Left cardiac atrium (tissue), 4 donors: ENCODE results near the gene CC2D1A. TPM values are rescaled to one million over a fixed set of nuclear protein-coding genes. Genes with fewer than 3 reads are reported as not detected.
"Not testable (repeated sequence)": the region's sequence is repeated elsewhere in the genome, so short reads cannot be mapped to it uniquely, and the experiment has no call there.

ENCODE experiments used
- ATAC-seq, 2 donors: fragments of 200-7000 bp; cut with Tn5 transposase; one replicate each; pipeline ENCODE4 v1.9.1; 2020; ENCODE audit warnings: mild to moderate bottlenecking in 2 of 2, moderate library complexity in 2 of 2
- DNase-seq: peaks from one replicate; pipeline ENCODE4 v3.0.0-alpha.2; 2020
- intact Hi-C, 2 donors: fragments of 100-400 bp; cut with DNase I; formaldehyde crosslinking; loops; one replicate each; pipeline versions ENCODE4 v1.14.1 to v1.15.1; 2022 to 2023
- microRNA-seq, 2 donors: library from miRNA; unstranded; fragments of <30 nt; microRNA quantifications; one replicate each; pipeline ENCODE4 v1.2.0, GENCODE V29; 2020
- total RNA-seq, 2 donors: library from RNA; stranded (reverse); fragmentation: NEBNext Ultra II Directional; extraction: Animal tissue kit (Norgen Biotek cat#: 25700); gene quantifications; one replicate each; pipeline ENCODE4 v1.2.1, GENCODE V29; 2021
- donor health status: DM: no; HTN: yes; CAD: no.
- donor health status: DM: no; HTN: yes; CAD: no; lungs with severe emphysema.
- donor health status: DM: yes; HTN: yes; CAD: no.
- donor health status: Dilated cardiomyopathy.

The CC2D1A gene
- total RNA-seq, 2 donors from 2014 or later: 19.4 to 20.5 TPM

- no peak for ATAC-seq
- no peak for DNase-seq
- intact Hi-C loops: no loop called here
Measured at GRCh38 chr19:13968383-13968935, 62.5 kb downstream of the CC2D1A start.

- ATAC-seq (no peak), DNase-seq (no peak)
- intact Hi-C loops: no loop called here
Measured at GRCh38 chr19:13968999-13969398, 63.0 kb downstream of the CC2D1A start.

GRCh38 chr19:13969897-13970296, 63.9 kb downstream of the CC2D1A start:
- DNase-seq: no peak
- intact Hi-C loops: no loop called here

DNA sequence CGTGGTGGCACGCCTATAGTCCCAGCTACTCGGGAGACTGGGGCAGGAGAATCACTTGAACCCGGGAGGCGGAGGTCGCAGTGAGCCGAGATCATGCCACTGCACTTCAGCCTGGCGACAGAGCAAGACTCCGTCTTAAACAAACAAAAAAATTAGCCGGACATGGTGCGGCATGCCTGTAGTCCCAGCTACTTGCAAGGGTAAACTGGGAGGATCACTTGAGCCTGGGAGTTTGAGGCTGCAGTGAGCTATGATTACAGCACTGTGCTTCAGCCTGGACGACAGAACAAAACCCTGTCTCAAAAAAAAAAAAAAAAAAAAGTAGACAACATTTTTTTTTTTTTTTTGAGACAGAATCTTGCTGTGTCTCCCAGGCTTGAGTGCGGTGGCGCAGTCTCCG, 65.9 kb downstream of the CC2D1A start:
- DNase-seq, ATAC-seq, intact Hi-C loops: not testable (repeated sequence)

More at GRCh38 chr19:13969897-13970296, 63.9 kb downstream of the CC2D1A start:
- no peak for ATAC-seq

- no peak for ATAC-seq
- intact Hi-C loops: no loop called here
- DNase-seq: no peak
Measured at GRCh38 chr19:13972368-13973155, 66.6 kb downstream of the CC2D1A start.

DNA sequence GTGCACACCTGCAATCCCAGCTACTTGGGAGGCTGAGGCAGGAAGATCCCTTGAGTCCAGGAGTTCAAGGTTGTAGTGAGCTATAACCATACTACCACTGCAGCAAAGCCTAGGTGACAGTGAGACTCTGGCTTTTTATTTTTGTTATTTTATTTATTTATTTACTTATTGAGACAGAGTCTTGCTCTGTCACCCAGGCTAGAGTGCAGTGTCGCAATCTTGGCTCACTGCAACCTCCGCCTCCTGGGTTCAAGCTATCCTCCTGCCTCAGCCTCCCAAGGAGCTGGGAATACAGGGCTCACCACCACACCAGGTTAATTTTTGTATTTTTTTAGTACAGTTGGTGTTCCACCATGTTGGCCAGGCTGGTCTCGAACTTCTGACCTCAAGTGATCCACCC, 67.5 kb downstream of the CC2D1A start:
- ATAC-seq, intact Hi-C loops, DNase-seq: not testable (repeated sequence)

DNA sequence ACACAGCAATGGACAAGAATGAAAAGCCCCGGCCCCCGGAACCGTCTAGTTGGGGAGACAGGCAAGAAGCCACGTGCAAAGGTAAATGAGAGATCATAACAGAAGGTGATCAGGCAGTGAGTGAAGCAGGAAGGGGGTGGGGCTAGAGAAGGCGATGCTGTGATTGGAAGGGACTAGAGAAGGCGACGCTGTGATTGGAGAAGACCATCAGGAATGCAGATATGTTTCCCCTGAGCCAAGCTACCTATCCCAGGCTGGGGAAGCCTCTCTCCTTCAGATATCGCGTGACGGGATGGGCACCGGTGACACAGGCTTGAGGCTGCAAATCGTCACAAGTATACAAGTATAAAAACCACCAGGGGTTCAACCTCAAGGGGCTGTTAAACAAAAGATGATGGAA, 68.1 kb downstream of the CC2D1A start:
- DNase-seq (no peak), ATAC-seq (no peak)
- intact Hi-C loops: no loop called here

- no peak for DNase-seq
- intact Hi-C loops: no loop called here
- ATAC-seq: peak in 1 of 2 donors; percentile 16
Measured at GRCh38 chr19:13975870-13976269, 69.9 kb downstream of the CC2D1A start.

DNA sequence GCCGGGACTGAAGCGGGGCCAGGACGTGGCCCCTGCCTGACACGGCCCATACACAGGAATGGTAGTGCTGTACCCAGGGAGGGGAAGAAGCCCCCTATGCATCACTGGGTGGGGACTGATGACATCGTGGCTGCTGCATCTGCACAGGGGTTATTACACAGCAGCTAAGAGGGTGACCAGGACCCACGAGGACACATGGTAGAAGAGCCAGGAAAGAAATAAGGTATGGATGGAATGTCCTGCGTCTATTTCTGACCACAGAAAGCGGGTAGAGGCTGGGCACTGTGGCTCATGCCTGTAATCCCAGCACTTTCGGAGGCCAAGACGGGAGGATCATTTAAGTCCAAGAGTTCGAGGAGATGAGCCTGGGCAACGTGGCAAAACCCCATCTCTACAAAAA, 70.4 kb downstream of the CC2D1A start:
- ATAC-seq: peak in 1 of 2 donors; percentile 4
- DNase-seq: no peak
- intact Hi-C loops: no loop called here

- ATAC-seq (no peak), DNase-seq (no peak)
- intact Hi-C loops: no loop called here
Measured at GRCh38 chr19:13977803-13978202, 71.8 kb downstream of the CC2D1A start.

- intact Hi-C loops: no loop called here
- peak; percentile 90 to 93 for ATAC-seq
Measured at GRCh38 chr19:13978351-13979243, 72.6 kb downstream of the CC2D1A start.

GRCh38 chr19:13979244-13979615, 73.2 kb downstream of the CC2D1A start:
- intact Hi-C loops: no loop called here
- ATAC-seq: peak; percentile 5 to 21

More at GRCh38 chr19:13978351-13979243, 72.6 kb downstream of the CC2D1A start:
- DNase-seq: peak; percentile 92

GRCh38 chr19:13979686-13980085, 73.7 kb downstream of the CC2D1A start:
- no peak for ATAC-seq
- DNase-seq: no peak
- intact Hi-C loops: no loop called here

More at GRCh38 chr19:13979244-13979615, 73.2 kb downstream of the CC2D1A start:
- no peak for DNase-seq

DNA sequence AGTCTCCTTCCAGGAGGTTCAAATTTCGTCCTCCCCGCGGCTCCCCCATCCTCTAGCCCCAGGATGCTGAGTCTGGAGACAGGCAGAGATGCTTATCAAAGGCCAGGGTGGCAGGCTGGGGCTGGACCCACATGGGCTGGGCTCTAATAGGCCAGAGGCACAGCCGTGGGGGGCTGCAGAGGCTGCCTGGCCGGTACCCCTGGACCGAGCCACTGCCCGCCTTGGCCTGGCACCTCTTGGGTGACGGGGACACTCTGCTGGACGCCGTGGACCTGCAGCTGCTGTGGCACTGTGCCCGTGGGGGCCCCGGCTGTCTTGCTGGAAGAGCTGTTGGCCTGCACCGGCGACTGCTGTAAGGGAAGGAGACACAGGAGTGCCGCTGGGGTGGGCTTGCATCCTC, 74.3 kb downstream of the CC2D1A start:
- DNase-seq (no peak), ATAC-seq (no peak)
- intact Hi-C loops: no loop called here

Small RNA genes within 50 kb of the gene (microRNA-seq; reads per million reads assigned to microRNA genes)
- gene MIR181C: 580 to 833 reads per million in 2 donors
- 445 to 488 reads per million in 2 donors for gene MIR181D

Other genes starting within 250 kb of the CC2D1A start
- gene MRI1, start 141.7 kb upstream of the CC2D1A start, total RNA-seq: 10 to 100 TPM; 15.8 to 16.4 TPM
- 10 to 100 TPM; 82.6 to 83.2 TPM for gene C19orf53, start 131.7 kb upstream of the CC2D1A start, total RNA-seq
- 1 to 10 TPM; 3.4 to 7.3 TPM for gene ZSWIM4, start 110.8 kb upstream of the CC2D1A start, total RNA-seq
- 1 to 10 TPM; 1.0 to 1.2 TPM for gene NANOS3, start 29.1 kb upstream of the CC2D1A start, total RNA-seq
- gene BRME1, start 84 bp upstream of the CC2D1A start, total RNA-seq: 1 to 10 TPM in 1 of 2 donors, under 1 TPM in 1; 0.62 to 1.1 TPM
- 1 to 10 TPM; 1.1 to 1.4 TPM for gene PODNL1, start 32.2 kb downstream of the CC2D1A start, total RNA-seq
- 10 to 100 TPM; 17.1 to 19.2 TPM for gene DCAF15, start 46.3 kb downstream of the CC2D1A start, total RNA-seq
- gene RFX1, start 100.1 kb downstream of the CC2D1A start, total RNA-seq: 10 to 100 TPM; 11.0 to 12.3 TPM
- not detected for gene RLN3, start 121.9 kb downstream of the CC2D1A start, total RNA-seq
- 1 to 10 TPM; 4.7 to 6.2 TPM for gene IL27RA, start 125.6 kb downstream of the CC2D1A start, total RNA-seq
- gene PALM3, start 155.9 kb downstream of the CC2D1A start, total RNA-seq: under 1 TPM; 0.50 to 0.88 TPM
- gene MISP3, start 166.6 kb downstream of the CC2D1A start, total RNA-seq: 1 to 10 TPM; 4.6 to 5.7 TPM
- gene C19orf67, start 179.6 kb downstream of the CC2D1A start, total RNA-seq: not detected
- 10 to 100 TPM; 33.4 to 39.1 TPM for gene SAMD1, start 184.6 kb downstream of the CC2D1A start, total RNA-seq
- 100 to 1,000 TPM; 348 to 418 TPM for gene PRKACA, start 211.6 kb downstream of the CC2D1A start, total RNA-seq
- gene ASF1B, start 230.4 kb downstream of the CC2D1A start, total RNA-seq: 1 to 10 TPM in 1 of 2 donors, under 1 TPM in 1; 0.92 to 3.0 TPM